SH-SY5Y (cell line): ENCODE measurements around the gene SLC35G6.

Experiments used
- GATA2 ChIP-seq: IDR thresholded peaks from 2 replicates; pipeline ENCODE4 v1.6.1; 2011; ENCODE audit warnings: mild to moderate bottlenecking, low read depth, low read length
- GATA3 ChIP-seq: IDR thresholded peaks from 2 replicates; pipeline ENCODE4 v1.6.1; 2011; ENCODE audit warnings: low read depth, mild to moderate bottlenecking, low read length, moderate library complexity

- TF ChIP-seq GATA3 (no peak), GATA2 (no peak)
Observed at GRCh38 chr17:7528842-7529241, 47.6 kb downstream of the SLC35G6 start.
